DMS 273 treated with DMSO at 0.1 percent for 48 hours (cell line): ENCODE measurements around the gene CXXC4.
A peak's percentile ranks its signal among the peaks of the same experiment; 100 is the strongest.

Source experiments
- DNase-seq: peaks from one replicate; lab custom pipeline; 2025; lab: John Stamatoyannopoulos, UW

Gene CXXC4

GRCh38 chr4:104494822-104495559 is at the start of gene CXXC4:
TSS of gene CXXC4 (minus strand) at chr4:104494894. CDS start at chr4:104491802, 3,092 bp downstream.
- no peak for DNase-seq

GRCh38 chr4:104533156-104533555 is 38.5 kb upstream of the CXXC4 start:
- no peak for DNase-seq

GRCh38 chr4:104532677-104533076 is 38.0 kb upstream of the CXXC4 start:
- DNase-seq: no peak

GRCh38 chr4:104531390-104531789 is 36.7 kb upstream of the CXXC4 start:
- no peak for DNase-seq

GRCh38 chr4:104530426-104530825 is 35.7 kb upstream of the CXXC4 start:
- DNase-seq: no peak

GRCh38 chr4:104524591-104524990 is 29.9 kb upstream of the CXXC4 start:
- DNase-seq: no peak

- DNase-seq: no peak
Measured at GRCh38 chr4:104524026-104524425, 29.3 kb upstream of the CXXC4 start.

GRCh38 chr4:104519588-104519987 is 24.9 kb upstream of the CXXC4 start:
- no peak for DNase-seq

- no peak for DNase-seq
Measured at GRCh38 chr4:104516884-104517283, 22.2 kb upstream of the CXXC4 start.

- no peak for DNase-seq
Measured at GRCh38 chr4:104508224-104508623, 13.5 kb upstream of the CXXC4 start.

GRCh38 chr4:104507112-104507511 is 12.4 kb upstream of the CXXC4 start:
- DNase-seq: no peak

- no peak for DNase-seq
Measured at GRCh38 chr4:104504536-104504935, 9.8 kb upstream of the CXXC4 start.

- DNase-seq: no peak
Measured at GRCh38 chr4:104502471-104502870, 7.8 kb upstream of the CXXC4 start.

- no peak for DNase-seq
Measured at GRCh38 chr4:104501290-104501689, 6.6 kb upstream of the CXXC4 start.

- no peak for DNase-seq
Measured at GRCh38 chr4:104500442-104500841, 5.7 kb upstream of the CXXC4 start.

- no peak for DNase-seq
Measured at GRCh38 chr4:104494185-104494584, 509 bp downstream of the CXXC4 start.

- DNase-seq: no peak
Measured at GRCh38 chr4:104493081-104493831, 1.4 kb downstream of the CXXC4 start.

- DNase-seq: peak; percentile 27
Measured at GRCh38 chr4:104492183-104492771, 2.4 kb downstream of the CXXC4 start.

GRCh38 chr4:104491481-104492182 is 3.1 kb downstream of the CXXC4 start:
- DNase-seq: no peak

GRCh38 chr4:104490770-104491480 is 3.8 kb downstream of the CXXC4 start:
- DNase-seq: no peak

GRCh38 chr4:104490096-104490769 is 4.5 kb downstream of the CXXC4 start:
- DNase-seq: no peak
